Progenitor cell of endocrine pancreas (in vitro differentiated cells): ENCODE data around the gene PLAAT4. TPM values are rescaled to one million over a fixed set of nuclear protein-coding genes. Genes with fewer than 3 reads are reported as not detected.

ENCODE experiments used
- DNase-seq: peaks from one replicate; pipeline ENCODE4 v3.0.0; 2021; ENCODE audit warnings: low spot score; ENCODE audit not compliant: unreplicated experiment
- H3K27ac Mint-ChIP-seq: 2 replicates; pipeline ENCODE4 v1.8.0; 2021; ENCODE audit warnings: mild to moderate bottlenecking, moderate library complexity, mixed read lengths
- H3K27me3 Mint-ChIP-seq: 2 replicates; pipeline ENCODE4 v1.8.0; 2021; ENCODE audit warnings: mixed read lengths
- H3K36me3 Mint-ChIP-seq: 2 replicates; pipeline ENCODE4 v1.8.0; 2022; ENCODE audit warnings: mixed read lengths; ENCODE audit not compliant: insufficient read depth
- H3K4me1 Mint-ChIP-seq: 2 replicates; pipeline ENCODE4 v1.8.0; 2021; ENCODE audit warnings: low read depth, mixed read lengths
- H3K4me3 Mint-ChIP-seq: 2 replicates; pipeline ENCODE4 v1.8.0; 2021; ENCODE audit warnings: low read depth, mild to moderate bottlenecking, moderate library complexity, mixed read lengths
- H3K9me3 Mint-ChIP-seq: 2 replicates; pipeline ENCODE4 v1.8.0; 2021; ENCODE audit warnings: low read depth, mixed read lengths
- total RNA-seq: library from RNA; stranded (reverse); gene quantifications from 2 replicates; pipeline ENCODE4 v1.2.1, GENCODE V29; 2021
- TF ChIP-seq, protein P1 (sequence below): fragments of 200-600 bp; sonication (generic); IDR thresholded peaks from one replicate; pipeline ENCODE4 v1.5.0; 2021; ENCODE audit warnings: antibody characterized with exemption, mild to moderate bottlenecking; ENCODE audit not compliant: unreplicated experiment

Gene PLAAT4
- total RNA-seq, 1 donor from 2014 or later, result not detected

DNA sequence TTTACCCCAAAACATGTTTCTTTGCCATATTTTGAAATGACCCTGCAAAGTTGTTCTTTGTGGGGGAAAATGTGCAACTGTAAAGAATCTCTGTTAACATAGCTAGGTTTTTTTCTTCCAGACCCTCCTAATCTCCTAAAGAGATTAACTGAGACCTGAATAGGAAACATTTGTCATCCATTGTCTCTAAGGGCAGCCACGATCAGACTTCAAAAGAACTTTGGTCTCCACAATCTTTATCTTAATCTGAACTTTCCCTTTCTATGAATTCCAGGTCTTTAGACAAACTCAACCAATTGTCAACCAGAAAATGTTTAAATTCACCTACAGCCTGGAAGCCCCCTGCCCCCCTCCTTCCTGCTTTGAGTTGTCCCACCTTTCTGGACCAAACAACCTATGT is 35.4 kb upstream of the PLAAT4 start:
- DNase-seq, result no peak
- no peaks in the 10 kb centered on the region for H3K27me3 Mint-ChIP-seq
- no peak overlapping the region for H3K27ac Mint-ChIP-seq
- peaks cover 25% of the 10 kb centered on the region for H3K4me1 Mint-ChIP-seq
- H3K4me3 Mint-ChIP-seq, result no peak overlapping the region
- TF ChIP-seq, protein P1, sequence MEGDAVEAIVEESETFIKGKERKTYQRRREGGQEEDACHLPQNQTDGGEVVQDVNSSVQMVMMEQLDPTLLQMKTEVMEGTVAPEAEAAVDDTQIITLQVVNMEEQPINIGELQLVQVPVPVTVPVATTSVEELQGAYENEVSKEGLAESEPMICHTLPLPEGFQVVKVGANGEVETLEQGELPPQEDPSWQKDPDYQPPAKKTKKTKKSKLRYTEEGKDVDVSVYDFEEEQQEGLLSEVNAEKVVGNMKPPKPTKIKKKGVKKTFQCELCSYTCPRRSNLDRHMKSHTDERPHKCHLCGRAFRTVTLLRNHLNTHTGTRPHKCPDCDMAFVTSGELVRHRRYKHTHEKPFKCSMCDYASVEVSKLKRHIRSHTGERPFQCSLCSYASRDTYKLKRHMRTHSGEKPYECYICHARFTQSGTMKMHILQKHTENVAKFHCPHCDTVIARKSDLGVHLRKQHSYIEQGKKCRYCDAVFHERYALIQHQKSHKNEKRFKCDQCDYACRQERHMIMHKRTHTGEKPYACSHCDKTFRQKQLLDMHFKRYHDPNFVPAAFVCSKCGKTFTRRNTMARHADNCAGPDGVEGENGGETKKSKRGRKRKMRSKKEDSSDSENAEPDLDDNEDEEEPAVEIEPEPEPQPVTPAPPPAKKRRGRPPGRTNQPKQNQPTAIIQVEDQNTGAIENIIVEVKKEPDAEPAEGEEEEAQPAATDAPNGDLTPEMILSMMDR, result no peak
- H3K36me3 Mint-ChIP-seq, result peaks cover 20% of the 10 kb centered on the region
- H3K9me3 Mint-ChIP-seq, result peaks cover 25% of the 10 kb centered on the region

DNA sequence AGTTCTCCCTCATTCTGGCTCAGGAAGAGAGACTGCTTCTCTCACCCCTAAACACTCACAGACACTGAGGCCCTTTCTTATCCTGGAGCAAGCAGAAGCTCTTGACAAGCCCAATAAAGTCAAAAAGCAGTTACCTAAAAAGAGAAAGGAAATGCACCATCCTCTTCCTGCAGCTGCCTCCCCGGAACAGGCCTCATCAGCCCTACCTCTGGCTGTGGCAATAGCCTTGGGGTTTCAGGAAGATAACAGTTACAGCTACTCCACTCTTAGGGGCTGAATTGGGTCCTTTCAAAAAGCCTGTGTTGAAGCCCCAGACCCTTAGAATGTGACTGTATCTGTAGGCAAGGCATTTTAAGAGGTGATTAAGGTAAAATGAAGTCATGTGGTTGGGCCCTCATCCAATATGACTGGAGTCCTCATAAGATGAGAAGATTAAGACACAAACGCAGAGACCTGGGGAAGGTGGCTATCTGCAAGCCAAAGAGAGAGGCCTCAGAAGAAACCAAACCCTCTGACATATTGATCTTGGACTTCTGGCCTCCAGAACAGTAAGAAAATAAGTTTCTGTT is 34.3 kb upstream of the PLAAT4 start:
- H3K36me3 Mint-ChIP-seq, result peaks cover 17% of the 10 kb centered on the region
- no peak overlapping the region for H3K4me3 Mint-ChIP-seq
- peaks cover 19% of the 10 kb centered on the region for H3K9me3 Mint-ChIP-seq
- TF ChIP-seq, protein P1, result no peak
- H3K27me3 Mint-ChIP-seq, result no peaks in the 10 kb centered on the region
- DNase-seq, result no peak
- no peak overlapping the region for H3K27ac Mint-ChIP-seq
- peaks cover 34% of the 10 kb centered on the region for H3K4me1 Mint-ChIP-seq

DNA sequence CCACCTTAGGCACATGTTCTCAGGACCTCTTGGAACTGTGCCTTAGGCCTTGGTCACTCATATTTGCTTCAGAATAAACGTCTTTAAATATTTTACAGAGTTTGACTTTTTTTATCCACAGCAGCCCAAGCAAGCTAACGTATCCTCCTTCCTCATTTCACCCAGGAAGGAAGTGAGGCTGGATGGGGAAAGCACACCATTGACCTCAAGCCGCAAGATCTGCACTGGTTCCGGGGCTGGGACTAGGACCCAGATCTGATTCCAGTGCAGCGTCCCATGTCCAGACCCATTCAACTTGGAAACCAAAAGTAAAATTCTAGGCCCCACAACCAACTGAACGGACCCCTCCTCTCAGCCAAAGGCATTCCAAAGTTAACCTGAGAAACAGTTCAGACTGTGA is 33.1 kb upstream of the PLAAT4 start:
- Mint-ChIP-seq H3K9me3 (peaks cover 11% of the 10 kb centered on the region), H3K4me1 (peaks cover 40% of the 10 kb centered on the region), H3K36me3 (peaks cover 11% of the 10 kb centered on the region), H3K4me3 (no peak overlapping the region), H3K27ac (no peak overlapping the region), H3K27me3 (no peaks in the 10 kb centered on the region)
- TF ChIP-seq, protein P1, result no peak
- DNase-seq, result no peak

DNA sequence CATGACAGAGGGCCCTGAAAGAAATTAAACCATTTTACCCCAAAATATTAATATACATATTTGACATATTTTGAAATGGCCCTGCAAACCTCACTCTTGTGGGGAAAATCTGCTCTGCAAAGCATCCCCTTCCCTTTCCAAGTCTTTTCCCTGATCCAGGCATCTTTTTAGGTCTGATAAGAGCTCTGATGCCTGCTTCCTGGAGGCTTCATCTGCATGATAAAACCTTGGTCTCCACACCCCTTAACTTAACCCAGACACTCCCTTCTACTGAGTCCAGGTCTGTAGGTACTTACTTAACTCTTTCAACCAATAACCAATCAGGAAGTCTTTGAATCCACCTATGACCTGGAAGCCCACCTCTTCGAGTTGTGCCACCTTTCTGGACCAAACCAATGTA is 32.6 kb upstream of the PLAAT4 start:
- peaks cover 7% of the 10 kb centered on the region for H3K9me3 Mint-ChIP-seq
- H3K27me3 Mint-ChIP-seq, result no peaks in the 10 kb centered on the region
- H3K36me3 Mint-ChIP-seq, result peaks cover 11% of the 10 kb centered on the region
- no peak overlapping the region for H3K27ac Mint-ChIP-seq
- no peak overlapping the region for H3K4me3 Mint-ChIP-seq
- TF ChIP-seq, protein P1, result no peak
- DNase-seq, result no peak
- peaks cover 40% of the 10 kb centered on the region for H3K4me1 Mint-ChIP-seq

DNA sequence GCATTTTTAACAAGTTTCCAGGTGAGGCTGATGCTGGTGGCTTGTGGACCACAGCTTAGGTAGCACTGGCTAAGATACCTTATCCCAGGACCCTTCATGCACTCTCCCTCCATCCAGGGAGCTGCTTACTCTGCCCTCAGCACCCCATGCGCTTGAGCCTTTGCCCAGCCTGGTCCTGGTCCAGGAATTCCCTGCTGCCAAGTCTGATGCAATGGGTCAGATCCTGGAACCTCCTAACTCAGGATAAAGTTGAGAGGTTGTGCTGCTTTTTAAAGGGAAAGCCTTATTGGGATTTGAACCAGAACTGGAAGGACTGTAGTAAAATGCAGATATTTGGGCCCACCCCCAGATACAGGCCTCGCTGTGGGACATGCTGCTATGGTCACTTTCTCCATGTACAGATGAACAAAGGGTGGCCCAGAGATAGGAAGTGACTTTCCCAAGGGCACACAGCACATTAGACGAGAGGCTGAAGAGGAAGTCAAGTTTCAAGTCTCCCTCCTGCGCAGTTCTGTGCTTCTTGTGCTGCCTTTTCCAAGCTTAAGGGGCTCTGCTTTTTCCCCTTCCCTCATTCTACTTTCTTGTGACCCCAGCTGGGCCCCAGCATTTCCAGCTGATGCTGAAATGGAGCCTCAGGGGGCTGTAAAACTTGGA is 31.5 kb upstream of the PLAAT4 start:
- TF ChIP-seq, protein P1, result no peak
- peaks cover 40% of the 10 kb centered on the region for H3K4me1 Mint-ChIP-seq
- no peak overlapping the region for H3K4me3 Mint-ChIP-seq
- no peak for DNase-seq
- no peaks in the 10 kb centered on the region for H3K27me3 Mint-ChIP-seq
- H3K36me3 Mint-ChIP-seq, result peaks cover 10% of the 10 kb centered on the region
- H3K27ac Mint-ChIP-seq, result peak overlapping the region; percentile 52
- peaks cover 7% of the 10 kb centered on the region for H3K9me3 Mint-ChIP-seq
